Tibial nerve (tissue), 3 donors: ENCODE measurements around the gene MRTFB.

ENCODE experiments used
- CTCF ChIP-seq, 5 experiments: fragments of 200-600 bp in 3 of 5; fragments of 450-650 bp in 2 of 5; sonication (generic) in 3 of 5; IDR thresholded peaks; one replicate each; pipeline ENCODE4 v1.5.1; 2016 to 2019; ENCODE audit warnings: antibody characterized with exemption in 5 of 5, mild to moderate bottlenecking in 3 of 5, moderate library complexity in 2 of 5
- POLR2A ChIP-seq, 2 donors: fragments of 450-650 bp; IDR thresholded peaks; one replicate each; pipeline ENCODE4 v1.6.1; 2017; ENCODE audit warnings: antibody characterized with exemption in 2 of 2, mild to moderate bottlenecking in 2 of 2, moderate library complexity in 2 of 2

DNA sequence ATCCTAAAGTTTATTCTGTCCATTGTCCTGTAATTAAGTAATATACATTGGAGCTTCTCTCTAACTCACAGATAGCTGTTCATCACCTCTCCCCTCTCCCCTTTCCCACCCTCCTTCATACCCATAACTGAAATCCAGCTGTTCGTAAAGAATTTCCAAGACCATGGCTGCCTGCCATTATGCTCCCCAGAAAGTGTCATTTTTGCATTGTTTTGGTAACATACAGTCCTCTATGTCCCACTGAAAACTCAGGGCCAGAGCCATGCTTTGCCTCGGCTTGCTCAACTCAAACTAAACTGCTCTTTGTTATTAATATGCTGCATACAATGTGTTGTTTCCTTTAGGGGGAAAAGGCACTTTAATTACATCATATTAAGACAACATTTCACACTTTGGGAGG, 132.0 kb downstream of the MRTFB start:
- TF ChIP-seq CTCF (IDR thresholded peaks at IDR 0.05) (no peak), POLR2A (IDR thresholded peaks at IDR 0.05) (no peak)
